OCI-LY3 (cell line): Measurements from ENCODE around the gene GGTLC1.
"Not testable (repeated sequence)": the region's sequence is repeated elsewhere in the genome, so short reads cannot be mapped to it uniquely, and the experiment has no call there.

Experiments
- CTCF ChIP-seq: fragments of 200-600, 300-600 bp; sonication (generic); IDR thresholded peaks from 2 replicates; pipeline ENCODE4 v1.5.1; 2014; ENCODE audit warnings: antibody characterized with exemption, low read length, low read depth
- EZH2phosphoT487 ChIP-seq: fragments of 200-600 bp; shearing (Covaris generic); IDR thresholded peaks from 2 replicates; pipeline ENCODE4 v1.6.1; 2018; ENCODE audit warnings: antibody characterized with exemption, mixed run types, low read depth

DNA sequence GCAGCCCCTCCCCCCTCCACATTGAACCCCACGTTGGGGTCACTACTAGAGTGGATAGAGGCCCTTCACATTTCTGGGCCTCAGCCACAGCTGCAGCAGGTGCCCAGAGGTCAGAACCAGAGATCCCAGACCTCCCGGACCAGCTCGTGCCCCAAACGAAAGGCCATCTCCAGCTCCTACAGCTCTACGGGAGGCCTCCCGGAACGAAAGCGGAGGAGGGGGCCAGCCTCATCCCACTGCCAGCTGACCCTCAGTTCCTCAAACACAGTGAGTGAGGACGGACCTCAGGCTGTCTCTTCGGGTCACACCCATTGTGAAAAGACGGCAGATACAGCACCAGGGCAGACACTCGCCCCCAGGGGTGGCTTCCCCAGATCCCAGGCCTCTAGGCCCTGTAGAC lies 1.7 kb upstream of the GGTLC1 start:
- TF ChIP-seq CTCF, EZH2phosphoT487: not testable (repeated sequence)
